ACC112 (cell line): ENCODE data around the gene HSPBAP1.
"Not testable (repeated sequence)": the region's sequence is repeated elsewhere in the genome, so short reads cannot be mapped to it uniquely, and the experiment has no call there.

ENCODE experiments used
- H2AFZ ChIP-seq: fragments of 200-600 bp; sonication (generic); one replicate; pipeline ENCODE4 v1.6.0; 2017; ENCODE audit warnings: antibody characterized with exemption, low read length; ENCODE audit not compliant: unreplicated experiment
- H3K27ac ChIP-seq: fragments of 200-600 bp; sonication (generic); 2 replicates; pipeline ENCODE4 v1.5.1; 2014; ENCODE audit warnings: low read depth, mild to moderate bottlenecking, antibody characterized with exemption, low read length, moderate library complexity
- H3K27me3 ChIP-seq: fragments of 200-600 bp; sonication (generic); 2 replicates; pipeline ENCODE4 v1.6.1; 2014; ENCODE audit warnings: mild to moderate bottlenecking, antibody characterized with exemption, low read length, moderate library complexity, mixed read lengths; ENCODE audit not compliant: insufficient read depth
- H3K36me3 ChIP-seq: fragments of 200-600 bp; sonication (generic); 2 replicates; pipeline ENCODE4 v1.6.1; 2016; ENCODE audit warnings: mild to moderate bottlenecking, antibody characterized with exemption, low read length, moderate library complexity, mixed read lengths; ENCODE audit not compliant: insufficient read depth
- H3K4me1 ChIP-seq: fragments of 200-600 bp; sonication (generic); one replicate; pipeline ENCODE4 v1.6.1; 2016; ENCODE audit warnings: low read length, mixed read lengths; ENCODE audit not compliant: insufficient read depth, unreplicated experiment, control insufficient read depth
- H3K4me3 ChIP-seq: fragments of 200-600 bp; sonication (generic); 2 replicates; pipeline ENCODE4 v1.5.1; 2014; ENCODE audit warnings: mild to moderate bottlenecking, low read depth, low read length
- H3K79me2 ChIP-seq: fragments of 200-600 bp; sonication (generic); one replicate; pipeline ENCODE4 v1.6.0; 2016; ENCODE audit warnings: low read length; ENCODE audit not compliant: control insufficient read depth, unreplicated experiment, insufficient read depth

HSPBAP1 gene

DNA sequence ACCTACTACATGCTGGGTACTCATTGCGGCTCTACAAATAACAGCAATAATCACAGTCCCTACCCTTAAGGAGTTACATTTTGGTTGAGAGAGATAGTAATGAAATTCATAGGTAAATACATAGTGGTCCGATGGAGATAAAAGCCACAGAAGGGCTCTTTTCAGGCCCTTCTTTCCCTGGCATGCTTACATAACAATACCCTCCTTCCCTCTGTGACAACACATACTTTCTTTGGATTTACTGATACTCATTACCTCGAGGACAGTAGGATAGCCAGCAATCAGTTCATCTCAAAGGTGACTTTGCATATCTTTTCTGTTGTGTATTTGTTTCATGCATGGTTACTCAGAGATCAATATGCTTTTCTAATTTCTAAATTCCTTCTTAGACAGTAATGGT is 54.5 kb downstream of the HSPBAP1 start:
- Histone ChIP-seq H3K36me3 (peaks cover 20% of the 10 kb centered on the region; the same call in 1 of the 2 replicates), H3K79me2 (no peaks in the 10 kb centered on the region), H3K27ac (no peak overlapping the region), H3K27me3 (no peaks in the 10 kb centered on the region), H3K4me1 (no peaks in the 10 kb centered on the region), H3K4me3 (no peak overlapping the region), H2AFZ (no peak overlapping the region)

DNA sequence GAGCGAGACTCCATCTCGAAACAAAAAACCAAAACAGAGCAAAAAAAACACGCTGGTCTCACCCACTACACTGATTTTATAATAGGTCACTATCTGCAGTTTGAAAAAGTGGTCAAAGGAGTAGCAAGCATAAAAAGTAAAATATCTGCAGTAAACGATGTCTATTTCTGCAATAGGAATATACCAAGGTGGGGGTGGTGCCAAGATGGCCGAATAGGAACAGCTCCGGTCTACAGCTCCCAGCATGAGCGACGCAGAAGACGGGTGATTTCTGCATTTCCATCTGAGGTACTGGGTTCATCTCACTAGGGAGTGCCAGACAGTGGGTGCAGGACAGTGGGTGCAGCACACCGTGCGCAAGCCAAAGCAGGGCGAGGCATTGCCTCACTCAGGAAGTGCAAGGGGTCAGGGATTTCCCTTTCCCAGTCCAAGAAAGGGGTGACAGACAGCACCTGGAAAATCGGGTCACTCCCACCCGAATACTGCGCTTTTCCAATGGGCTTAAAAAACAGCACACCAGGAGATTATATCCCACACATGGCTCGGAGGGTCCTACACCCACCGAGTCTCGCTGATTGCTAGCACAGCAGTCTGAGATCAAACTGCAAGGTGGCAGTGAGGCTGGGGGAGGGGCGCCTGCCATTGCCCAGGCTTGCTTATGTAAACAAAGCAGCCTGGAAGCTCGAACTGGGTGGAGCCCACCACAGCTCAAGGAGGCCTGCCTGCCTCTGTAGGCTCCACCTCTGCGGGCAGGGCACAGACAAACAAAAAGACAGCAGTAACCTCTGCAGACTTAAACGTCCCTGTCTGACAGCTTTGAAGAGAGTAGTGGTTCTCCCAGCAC is 60.7 kb downstream of the HSPBAP1 start:
- H3K4me3 ChIP-seq, H3K79me2 ChIP-seq, H2AFZ ChIP-seq, H3K27ac ChIP-seq, H3K4me1 ChIP-seq, H3K27me3 ChIP-seq: not testable (repeated sequence)
- H3K36me3 ChIP-seq: peaks cover 21% of the 10 kb centered on the region

DNA sequence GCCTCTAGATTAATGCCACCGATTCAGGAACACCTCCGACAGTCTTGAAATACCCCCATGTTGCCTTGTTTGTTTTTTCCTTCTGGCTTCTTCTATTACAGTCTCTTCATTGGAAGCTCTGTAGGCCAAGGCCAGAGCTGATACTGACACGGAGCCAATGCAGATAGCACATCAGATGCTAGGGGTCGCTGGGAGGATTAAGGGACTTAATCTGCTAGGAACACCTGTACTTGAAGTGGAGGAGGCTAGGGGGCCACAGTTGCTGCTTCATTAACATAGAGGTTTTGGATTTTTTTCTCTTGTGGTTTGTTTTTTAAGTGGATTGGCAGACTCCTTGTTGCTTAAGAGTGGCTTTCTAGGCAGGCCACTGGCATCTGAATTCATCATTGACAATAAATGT is 63.4 kb downstream of the HSPBAP1 start:
- Histone ChIP-seq H3K4me1 (no peaks in the 10 kb centered on the region), H2AFZ (no peak overlapping the region), H3K79me2 (no peaks in the 10 kb centered on the region), H3K4me3 (no peak overlapping the region), H3K27me3 (no peaks in the 10 kb centered on the region), H3K27ac (no peak overlapping the region), H3K36me3 (peaks cover 34% of the 10 kb centered on the region)

DNA sequence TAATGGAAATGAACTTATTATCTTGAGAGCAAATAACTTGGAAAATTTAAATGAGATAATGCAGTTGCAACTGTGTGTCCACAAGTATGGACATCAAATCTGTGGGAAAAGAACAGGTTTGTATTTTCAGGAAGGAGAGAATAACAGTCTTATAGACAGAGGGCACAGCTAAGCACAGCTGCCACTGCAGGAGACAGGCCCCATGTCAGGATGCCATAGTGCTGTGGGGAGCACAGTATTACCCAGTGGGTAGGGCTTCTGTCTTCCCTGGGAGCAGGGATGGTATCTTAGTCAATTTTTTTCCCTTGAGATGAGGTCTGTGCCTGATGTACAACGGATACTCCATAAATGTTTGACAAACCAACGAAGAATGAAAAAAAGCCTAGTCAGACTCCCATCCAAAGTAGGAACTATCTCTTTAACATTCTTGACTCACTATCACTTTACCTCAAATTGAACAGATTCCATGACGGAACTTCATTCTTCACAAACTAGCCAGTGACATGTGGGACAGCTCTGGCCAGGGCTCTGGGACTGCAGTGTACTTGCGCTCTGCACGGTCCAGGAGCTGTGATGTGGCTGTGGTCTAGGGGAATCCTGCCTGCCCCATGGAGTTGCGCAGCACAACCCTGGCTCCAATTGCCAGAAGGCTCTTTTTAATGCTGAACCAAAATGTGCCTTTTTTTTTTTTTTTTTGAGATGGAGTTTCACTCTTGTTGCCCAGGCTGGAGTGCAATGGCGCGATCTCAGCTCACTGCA is 64.7 kb downstream of the HSPBAP1 start:
- Histone ChIP-seq H3K4me3 (no peak overlapping the region), H3K79me2 (no peaks in the 10 kb centered on the region), H2AFZ (no peak overlapping the region), H3K36me3 (peaks cover 37% of the 10 kb centered on the region), H3K27ac (no peak overlapping the region), H3K4me1 (no peaks in the 10 kb centered on the region), H3K27me3 (no peaks in the 10 kb centered on the region)

DNA sequence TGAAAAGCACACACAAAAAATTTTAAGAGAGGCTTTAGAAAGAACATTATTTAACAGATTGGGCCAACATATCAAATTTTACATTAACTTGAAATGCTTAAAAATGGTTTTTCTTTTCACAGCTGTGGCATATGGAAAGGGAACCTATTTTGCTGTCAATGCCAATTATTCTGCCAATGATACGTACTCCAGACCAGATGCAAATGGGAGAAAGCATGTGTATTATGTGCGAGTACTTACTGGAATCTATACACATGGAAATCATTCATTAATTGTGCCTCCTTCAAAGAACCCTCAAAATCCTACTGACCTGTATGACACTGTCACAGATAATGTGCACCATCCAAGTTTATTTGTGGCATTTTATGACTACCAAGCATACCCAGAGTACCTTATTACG is 65.4 kb downstream of the HSPBAP1 start:
- Histone ChIP-seq H3K79me2 (no peaks in the 10 kb centered on the region), H2AFZ (no peak overlapping the region), H3K4me1 (no peaks in the 10 kb centered on the region), H3K36me3 (peaks cover 45% of the 10 kb centered on the region), H3K27me3 (no peaks in the 10 kb centered on the region), H3K27ac (no peak overlapping the region), H3K4me3 (no peak overlapping the region)

DNA sequence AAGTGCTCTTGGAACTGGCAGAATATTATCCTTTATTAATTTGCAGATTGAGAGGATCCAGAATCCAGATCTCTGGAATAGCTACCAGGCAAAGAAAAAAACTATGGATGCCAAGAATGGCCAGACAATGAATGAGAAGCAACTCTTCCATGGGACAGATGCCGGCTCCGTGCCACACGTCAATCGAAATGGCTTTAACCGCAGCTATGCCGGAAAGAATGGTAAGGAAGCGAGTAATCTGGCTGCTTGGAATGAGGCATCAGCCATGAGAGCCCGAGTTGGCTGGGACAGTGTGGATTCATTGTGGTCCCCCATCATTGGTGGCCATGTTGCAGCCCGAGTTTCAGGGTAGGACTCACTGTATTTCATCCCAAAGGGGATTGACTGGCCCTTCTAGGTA is 65.9 kb downstream of the HSPBAP1 start:
- H3K4me1 ChIP-seq: no peaks in the 10 kb centered on the region
- H2AFZ ChIP-seq: no peak overlapping the region
- no peak overlapping the region for H3K4me3 ChIP-seq
- no peaks in the 10 kb centered on the region for H3K79me2 ChIP-seq
- peaks cover 47% of the 10 kb centered on the region for H3K36me3 ChIP-seq
- no peak overlapping the region for H3K27ac ChIP-seq
- no peaks in the 10 kb centered on the region for H3K27me3 ChIP-seq

DNA sequence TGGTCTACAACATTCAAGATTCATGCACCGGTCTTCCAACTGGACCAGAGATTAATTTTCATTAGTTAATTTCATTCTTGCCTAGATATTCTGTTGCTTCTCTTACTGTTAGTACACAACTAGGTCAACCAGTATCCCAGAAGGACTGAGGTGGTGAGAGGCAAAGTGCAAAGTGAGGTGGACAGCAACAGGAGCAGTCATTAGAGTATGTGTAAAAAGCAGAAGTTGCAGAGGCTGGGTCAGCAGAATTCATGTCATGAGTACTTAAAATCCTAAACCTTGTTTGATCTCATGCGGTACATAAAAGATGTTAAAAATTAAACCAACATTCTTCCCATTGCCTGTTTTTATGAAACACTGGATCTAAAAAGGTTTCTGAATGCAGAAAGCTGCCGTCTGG is 66.3 kb downstream of the HSPBAP1 start:
- Histone ChIP-seq H3K79me2 (no peaks in the 10 kb centered on the region), H3K36me3 (peaks cover 52% of the 10 kb centered on the region), H3K27me3 (no peaks in the 10 kb centered on the region), H3K27ac (no peak overlapping the region), H3K4me1 (no peaks in the 10 kb centered on the region), H2AFZ (no peak overlapping the region), H3K4me3 (no peak overlapping the region)

DNA sequence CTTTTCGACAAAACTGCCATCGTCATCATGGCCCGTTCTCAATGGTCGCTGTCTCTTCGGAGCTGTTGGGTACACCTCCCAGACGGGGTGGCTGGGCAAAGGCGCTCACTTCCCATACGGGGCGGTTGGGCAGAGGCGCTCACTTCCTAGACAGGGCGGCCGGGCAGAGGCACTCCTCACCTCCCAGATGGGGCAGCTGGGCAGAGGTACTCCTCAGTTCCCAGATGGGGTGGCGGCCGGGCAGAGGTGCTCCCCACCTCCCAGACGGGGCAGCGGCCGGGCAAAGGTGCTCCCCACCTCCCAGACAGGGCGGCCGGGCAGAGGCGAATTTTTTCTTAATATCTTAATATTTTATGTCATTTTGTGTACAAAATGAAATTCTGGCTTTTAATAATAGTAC is 68.5 kb downstream of the HSPBAP1 start:
- no peak overlapping the region for H2AFZ ChIP-seq
- no peak overlapping the region for H3K27ac ChIP-seq
- H3K4me3 ChIP-seq: no peak overlapping the region
- H3K79me2 ChIP-seq: no peaks in the 10 kb centered on the region
- H3K4me1 ChIP-seq: no peaks in the 10 kb centered on the region
- no peaks in the 10 kb centered on the region for H3K27me3 ChIP-seq
- peaks cover 70% of the 10 kb centered on the region for H3K36me3 ChIP-seq

DNA sequence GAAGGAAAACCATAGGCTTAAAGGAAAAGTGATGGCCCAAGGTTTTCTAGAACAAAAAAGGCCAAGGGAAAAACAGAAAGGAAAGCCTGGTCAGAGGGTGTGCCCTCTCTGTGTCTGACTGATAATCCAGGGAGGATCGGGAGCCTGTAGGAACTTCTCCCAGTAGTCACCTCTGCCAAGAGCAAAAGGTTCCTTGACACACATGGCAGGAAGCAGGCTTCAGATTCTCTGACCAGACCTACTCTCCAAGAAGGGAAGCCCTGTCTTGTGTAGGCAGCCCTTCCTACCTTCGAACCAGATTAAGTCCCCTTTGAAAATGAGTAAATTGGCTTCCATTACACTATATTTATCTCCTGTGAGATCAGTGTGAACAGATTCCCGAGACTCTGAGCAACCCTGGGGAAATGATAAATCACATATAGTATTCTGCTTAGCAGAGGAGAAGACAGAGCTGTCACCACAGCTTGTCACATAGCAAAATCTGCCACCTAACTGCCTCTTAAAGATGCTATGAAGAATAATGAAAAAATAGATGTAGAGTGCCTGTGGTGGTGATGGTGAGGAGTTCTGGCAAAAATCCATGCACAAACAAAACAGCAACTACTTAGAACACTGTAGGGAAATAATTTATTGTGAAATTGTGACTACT is 74.2 kb downstream of the HSPBAP1 start:
- H3K4me1 ChIP-seq: no peaks in the 10 kb centered on the region
- no peak overlapping the region for H3K27ac ChIP-seq
- no peaks in the 10 kb centered on the region for H3K79me2 ChIP-seq
- H3K27me3 ChIP-seq: no peaks in the 10 kb centered on the region
- no peak overlapping the region for H2AFZ ChIP-seq
- H3K4me3 ChIP-seq: no peak overlapping the region
- H3K36me3 ChIP-seq: peaks cover 87% of the 10 kb centered on the region

DNA sequence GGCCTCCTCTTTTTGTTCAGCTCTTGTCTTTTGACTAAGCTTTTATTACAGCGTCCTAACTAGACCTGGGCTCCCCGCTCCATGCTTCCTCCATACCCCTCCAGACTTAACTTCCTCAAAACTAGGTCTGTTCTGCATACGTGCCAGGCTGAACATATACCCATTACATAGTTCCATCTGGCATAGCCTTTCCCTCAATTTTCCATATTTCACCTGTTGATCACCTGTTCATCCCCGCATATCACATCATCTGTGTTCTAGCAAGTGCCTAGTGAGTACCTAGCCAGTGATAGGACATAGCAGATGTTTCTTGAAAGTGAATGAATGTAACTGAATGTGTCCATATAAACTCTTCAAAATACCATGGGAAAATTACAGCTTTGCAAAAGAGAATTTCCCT is 77.0 kb downstream of the HSPBAP1 start:
- peaks cover 81% of the 10 kb centered on the region for H3K36me3 ChIP-seq
- no peaks in the 10 kb centered on the region for H3K4me1 ChIP-seq
- no peak overlapping the region for H2AFZ ChIP-seq

More for the DNA sequence above, 77.0 kb downstream of the HSPBAP1 start:
- Histone ChIP-seq H3K27me3 (no peaks in the 10 kb centered on the region), H3K27ac (no peak overlapping the region), H3K4me3 (no peak overlapping the region), H3K79me2 (no peaks in the 10 kb centered on the region)
